Measurements from ENCODE around the gene MST1.

DNA sequence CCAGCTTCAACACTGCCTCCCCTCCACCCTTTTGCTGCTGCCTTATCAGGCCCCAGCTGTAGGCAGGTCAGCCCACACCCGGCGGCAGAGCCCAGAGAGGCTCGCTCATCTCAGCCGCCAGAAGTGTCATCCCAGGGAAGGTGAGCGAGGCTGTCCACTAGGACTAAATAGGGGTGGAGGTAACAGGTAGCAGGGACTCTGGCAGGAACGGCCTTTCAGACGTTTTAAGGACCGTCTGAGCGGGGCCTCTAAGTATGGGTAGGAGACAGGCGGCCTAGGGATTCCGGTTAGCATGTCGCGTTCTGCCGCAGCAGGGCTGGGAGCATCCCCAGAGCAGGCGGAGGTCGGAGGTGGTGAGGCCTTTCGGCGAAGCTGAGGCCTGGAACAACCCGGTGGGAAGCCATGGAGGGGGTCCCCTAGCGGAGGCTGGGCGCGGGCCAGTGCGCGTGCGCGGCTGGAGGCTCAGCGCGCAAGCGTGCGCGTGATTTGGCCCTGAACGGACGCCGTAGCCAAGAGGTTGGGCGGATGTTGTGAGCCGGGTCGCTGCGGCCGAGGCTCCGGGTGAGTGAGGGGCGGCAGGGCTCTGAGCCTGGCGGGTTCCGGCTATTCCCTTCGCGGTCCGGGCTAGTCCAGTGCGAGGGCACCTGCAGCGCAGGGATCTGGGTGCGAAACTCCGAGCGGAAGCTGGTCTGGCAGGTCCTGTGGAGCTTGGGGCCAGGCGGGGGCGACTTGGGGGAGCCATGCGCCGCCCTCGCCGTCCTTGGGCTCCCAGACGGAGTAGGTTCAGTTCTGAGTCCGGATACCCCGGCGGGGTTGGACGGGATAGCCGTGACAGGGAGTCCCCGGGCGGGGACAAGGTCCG is at the start of gene MST1, which contains the start of gene RNF123:
- TF ChIP-seq EP300 (IDR thresholded peaks at IDR 0.05; ENCODE audit: borderline replicate concordance): 0 out of 2 replicates have a peak, but pooled peaks have one; percentile 11
- TF ChIP-seq, protein P1, sequence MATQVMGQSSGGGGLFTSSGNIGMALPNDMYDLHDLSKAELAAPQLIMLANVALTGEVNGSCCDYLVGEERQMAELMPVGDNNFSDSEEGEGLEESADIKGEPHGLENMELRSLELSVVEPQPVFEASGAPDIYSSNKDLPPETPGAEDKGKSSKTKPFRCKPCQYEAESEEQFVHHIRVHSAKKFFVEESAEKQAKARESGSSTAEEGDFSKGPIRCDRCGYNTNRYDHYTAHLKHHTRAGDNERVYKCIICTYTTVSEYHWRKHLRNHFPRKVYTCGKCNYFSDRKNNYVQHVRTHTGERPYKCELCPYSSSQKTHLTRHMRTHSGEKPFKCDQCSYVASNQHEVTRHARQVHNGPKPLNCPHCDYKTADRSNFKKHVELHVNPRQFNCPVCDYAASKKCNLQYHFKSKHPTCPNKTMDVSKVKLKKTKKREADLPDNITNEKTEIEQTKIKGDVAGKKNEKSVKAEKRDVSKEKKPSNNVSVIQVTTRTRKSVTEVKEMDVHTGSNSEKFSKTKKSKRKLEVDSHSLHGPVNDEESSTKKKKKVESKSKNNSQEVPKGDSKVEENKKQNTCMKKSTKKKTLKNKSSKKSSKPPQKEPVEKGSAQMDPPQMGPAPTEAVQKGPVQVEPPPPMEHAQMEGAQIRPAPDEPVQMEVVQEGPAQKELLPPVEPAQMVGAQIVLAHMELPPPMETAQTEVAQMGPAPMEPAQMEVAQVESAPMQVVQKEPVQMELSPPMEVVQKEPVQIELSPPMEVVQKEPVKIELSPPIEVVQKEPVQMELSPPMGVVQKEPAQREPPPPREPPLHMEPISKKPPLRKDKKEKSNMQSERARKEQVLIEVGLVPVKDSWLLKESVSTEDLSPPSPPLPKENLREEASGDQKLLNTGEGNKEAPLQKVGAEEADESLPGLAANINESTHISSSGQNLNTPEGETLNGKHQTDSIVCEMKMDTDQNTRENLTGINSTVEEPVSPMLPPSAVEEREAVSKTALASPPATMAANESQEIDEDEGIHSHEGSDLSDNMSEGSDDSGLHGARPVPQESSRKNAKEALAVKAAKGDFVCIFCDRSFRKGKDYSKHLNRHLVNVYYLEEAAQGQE (IDR thresholded peaks at IDR 0.05; ENCODE audit: low read depth): 0 out of 2 replicates have a peak, but pooled peaks have one; percentile 4
- TF ChIP-seq, protein P2, sequence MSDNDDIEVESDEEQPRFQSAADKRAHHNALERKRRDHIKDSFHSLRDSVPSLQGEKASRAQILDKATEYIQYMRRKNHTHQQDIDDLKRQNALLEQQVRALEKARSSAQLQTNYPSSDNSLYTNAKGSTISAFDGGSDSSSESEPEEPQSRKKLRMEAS (IDR thresholded peaks at IDR 0.05): peak; percentile 68
- no peak for TF ChIP-seq CEBPB (IDR thresholded peaks at IDR 0.05)
- TF ChIP-seq TAF1 (IDR thresholded peaks at IDR 0.05; ENCODE audit: low read depth): peak; percentile 72

All from Ishikawa (cell line).